GM12878 (cell line): ENCODE data around the gene AANAT. TPM values are rescaled to one million over a fixed set of nuclear protein-coding genes. Genes with fewer than 3 reads are reported as not detected.
A peak's percentile ranks its signal among the peaks of the same experiment; 100 is the strongest.

Experiments
- ASH2L ChIP-seq: fragments of 300-600, 200-600 bp; sonication (generic); IDR thresholded peaks from 2 replicates; pipeline ENCODE4 v1.6.1; 2017; ENCODE audit warnings: low read depth, mild to moderate bottlenecking, borderline replicate concordance
- ATF7 ChIP-seq: fragments of 450-650 bp; IDR thresholded peaks from 2 replicates; pipeline ENCODE4 v1.6.1; 2016; ENCODE audit warnings: low read depth, mild to moderate bottlenecking
- BCLAF1 ChIP-seq: fragments of 450-650 bp; IDR thresholded peaks from 2 replicates; pipeline ENCODE4 v1.6.1; 2017; ENCODE audit warnings: antibody characterized with exemption, mild to moderate bottlenecking, moderate library complexity
- BHLHE40 ChIP-seq, 2 experiments: fragments of 450-650 bp in 1 of 2; IDR thresholded peaks; 2 replicates each; pipeline ENCODE4 v1.6.1; 2011 to 2017; ENCODE audit warnings: low read depth in 2 of 2, borderline replicate concordance in 1 of 2, improper control_type of control experiment in 1 of 2, low read length in 1 of 2, mild to moderate bottlenecking in 1 of 2
- BRCA1 ChIP-seq: IDR thresholded peaks from 2 replicates; pipeline ENCODE4 v1.6.1; 2011; ENCODE audit warnings: low read depth, low read length, improper control_type of control experiment
- CBFB ChIP-seq: IDR thresholded peaks from 2 replicates; pipeline ENCODE4 v1.6.1; 2016; ENCODE audit warnings: antibody characterized with exemption, low read depth
- CBX3 ChIP-seq: fragments of 200-600 bp; sonication (generic); IDR thresholded peaks from 2 replicates; pipeline ENCODE4 v1.6.1; 2016; ENCODE audit warnings: low read depth, borderline replicate concordance
- CTCF ChIP-seq, 3 experiments: IDR thresholded peaks in 2 of 3; conservative IDR thresholded peaks in 1 of 3; 2 replicates each; pipeline ENCODE4 v1.5.1; 2011; ENCODE audit warnings: low read depth in 3 of 3, low read length in 3 of 3, mild to moderate bottlenecking in 3 of 3, control low read depth in 2 of 3, moderate library complexity in 2 of 3, inconsistent platforms in 1 of 3, mixed read lengths in 1 of 3; ENCODE audit not compliant: control insufficient read depth in 2 of 3, insufficient read depth in 1 of 3; ENCODE audit errors: extremely low read depth in 1 of 3
- FOS ChIP-seq: IDR thresholded peaks from 3 replicates; pipeline ENCODE4 v1.6.1; 2011; ENCODE audit warnings: borderline replicate concordance; ENCODE audit not compliant: insufficient read length; ENCODE audit errors: extremely low read depth
- HDAC2 ChIP-seq: fragments of 200-600 bp; sonication (generic); IDR thresholded peaks from 2 replicates; pipeline ENCODE4 v1.6.1; 2017
- KAT2A ChIP-seq: conservative IDR thresholded peaks from 2 replicates; pipeline ENCODE4 v1.6.1; 2011; ENCODE audit warnings: low read depth, low read length; ENCODE audit not compliant: control insufficient read depth
- MXI1 ChIP-seq: fragments of 150-350 bp; IDR thresholded peaks from 2 replicates; pipeline ENCODE4 v1.6.1; 2011; ENCODE audit warnings: low read depth, mild to moderate bottlenecking, inconsistent platforms, low read length, improper control_type of control experiment
- NFXL1 ChIP-seq: fragments of 450-650 bp; IDR thresholded peaks from 2 replicates; pipeline ENCODE4 v1.6.1; 2017; ENCODE audit warnings: antibody characterized with exemption, mild to moderate bottlenecking, borderline replicate concordance
- POU2F2 ChIP-seq: IDR thresholded peaks from 3 replicates; pipeline ENCODE4 v1.6.1; 2011; ENCODE audit warnings: low read depth, mild to moderate bottlenecking, low read length, borderline replicate concordance
- RAD51 ChIP-seq: fragments of 450-650 bp; IDR thresholded peaks from 2 replicates; pipeline ENCODE4 v1.6.1; 2016; ENCODE audit warnings: moderate library complexity, mild to moderate bottlenecking, inconsistent platforms
- SMAD1 ChIP-seq: fragments of 450-650 bp; IDR thresholded peaks from 2 replicates; pipeline ENCODE4 v1.6.1; 2018; ENCODE audit warnings: mild to moderate bottlenecking, low read depth; ENCODE audit not compliant: partially characterized antibody
- SPI1 ChIP-seq: IDR thresholded peaks from 2 replicates; pipeline ENCODE4 v1.6.1; 2011; ENCODE audit warnings: low read depth, mild to moderate bottlenecking, low read length, moderate library complexity, borderline replicate concordance; ENCODE audit not compliant: insufficient read depth
- TCF7 ChIP-seq: IDR thresholded peaks from 2 replicates; pipeline ENCODE4 v1.6.1; 2014; ENCODE audit warnings: antibody characterized with exemption, borderline replicate concordance
- ZBTB40 ChIP-seq: fragments of 450-650 bp; IDR thresholded peaks from 2 replicates; pipeline ENCODE4 v1.6.1; 2016; ENCODE audit warnings: mild to moderate bottlenecking, moderate library complexity, borderline replicate concordance
- ZNF207 ChIP-seq: fragments of 450-650 bp; IDR thresholded peaks from 2 replicates; pipeline ENCODE4 v1.6.1; 2014; ENCODE audit warnings: antibody characterized with exemption, mild to moderate bottlenecking, borderline replicate concordance
- polyA plus RNA-seq, 11 experiments: library from polyadenylated mRNA; depleted of rRNA in 4 of 11; unstranded in 6 of 11; stranded (reverse) in 5 of 11; fragments of >200 nt; fragmentation: Nextera tagmentation in 4 of 11; fragmentation: Illumina TruSeq in 1 of 11; extraction: Ambion mirVana in 4 of 11; extraction: Trizol in 1 of 11; gene quantifications; 1 replicate in 1 of 11; 2 replicates in 10 of 11; pipeline versions ENCODE4 v1.2.1 to v1.2.3, GENCODE V29; 2011 to 2016; ENCODE audit warnings: inconsistent platforms in 2 of 11, missing spikeins in 2 of 11, low read depth in 1 of 11
- total RNA-seq, 4 experiments: library from RNA; depleted of rRNA in 3 of 4; stranded (reverse); fragments of >200 nt in 3 of 4; fragmentation: Illumina TruSeq in 1 of 4; extraction: Trizol in 1 of 4; gene quantifications; 2 replicates each; pipeline versions ENCODE4 v1.2.1 to v1.2.3, GENCODE V29; 2013 to 2021

Gene AANAT
- total and polyA plus RNA-seq, 10 of the 15 experiments (the other 5 are each of a cell fraction or from before 2014, with no cell fraction given): 0.23 TPM; not detected in 9

GRCh38 chr17:76501018-76501826, 33.8 kb downstream of the AANAT start, which contains the start of gene RHBDF2 (continued):
- TF ChIP-seq ZBTB40 (no peak), POU2F2 (no peak), BCLAF1 (no peak), ASH2L (no peak), TCF7 (no peak), CBX3 (no peak), ZNF207 (no peak), KAT2A (no peak), MXI1 (peak; percentile 69; the same call in 1 of the 2 replicates), RAD51 (no peak), SPI1 (no peak), FOS (no peak), SMAD1 (peak; percentile 29), NFXL1 (0 out of 2 replicates have a peak, but pooled peaks have one; percentile 47), BHLHE40 (IDR thresholded peaks at IDR 0.05; ENCODE audit: borderline replicate concordance in 1 of 2, low read depth in 2 of 2, low read length in 1 of 2) (peak; percentile 3 to 62; a peak in 2 of 4 replicates), CBFB (no peak), HDAC2 (no peak), ATF7 (0 out of 2 replicates have a peak, but pooled peaks have one; percentile 19), CTCF (IDR thresholded peaks at IDR 0.05 in 2 of 3, conservative IDR thresholded peaks at IDR 0.05 in 1 of 3; ENCODE audit: control insufficient read depth in 2 of 3, extremely low read depth in 1 of 3, insufficient read depth in 1 of 3, low read depth in 3 of 3, low read length in 3 of 3) (no peak), BRCA1 (no peak)
